GM12878 (cell line): ENCODE data around the gene SLC39A6. TPM values are rescaled to one million over a fixed set of nuclear protein-coding genes. Genes with fewer than 3 reads are reported as not detected.

ENCODE experiments used
- ATAC-seq: fragments of 200-7000 bp; cut with Tn5 transposase; 3 replicates; pipeline ENCODE4 v1.9.1; 2020; ENCODE audit warnings: mild to moderate bottlenecking, moderate library complexity
- BruUV-seq: library from RNA; stranded (reverse); fragments of 400-500 nt; replicated peaks from 2 replicates; lab custom pipeline; 2021; lab: Mats Ljungman, UMichigan
- CTCF ChIA-PET: fragments of 300-600 bp; sonication (Branson Sonifier 250); formaldehyde crosslinking; extraction: SDS; loops from one replicate; lab custom pipeline; 2021; ENCODE audit warnings: inconsistent platforms; lab: Yijun Ruan, JAX
- POLR2A ChIA-PET: fragments of 350-600 bp; formaldehyde crosslinking; extraction: SDS; loops from one replicate; lab custom pipeline; 2021; ENCODE audit warnings: inconsistent platforms; lab: Charles Lee
- RAD21 ChIA-PET: fragments of 300-600 bp; sonication (Branson Sonifier 250); formaldehyde crosslinking; loops from one replicate; lab custom pipeline; 2023; ENCODE audit warnings: antibody characterized with exemption; ENCODE audit not compliant: unreplicated experiment; lab: Charles Lee
- SMC1A ChIA-PET: fragments of 300-600 bp; sonication (Branson Sonifier 250); formaldehyde crosslinking; loops from one replicate; lab custom pipeline; 2023; ENCODE audit not compliant: unreplicated experiment, uncharacterized antibody; lab: Charles Lee
- DNase-seq: peaks from one replicate; pipeline ENCODE4 v3.0.0-alpha.2; 2011; ENCODE audit warnings: low read depth, low spot score
- FAIRE-seq: peaks from 3 replicates; lab custom pipeline; 2011; peaks lifted over from hg19 to GRCh38; lab: Jason Lieb, UNC
- H2AFZ ChIP-seq: 2 replicates; pipeline ENCODE4 v1.6.0; 2011; ENCODE audit warnings: low read depth, low read length, control low read depth; ENCODE audit not compliant: control insufficient read depth
- H3K27ac ChIP-seq: 2 replicates; pipeline ENCODE4 v1.5.1; 2011; ENCODE audit warnings: control low read depth; ENCODE audit not compliant: control insufficient read depth, insufficient read depth
- H3K27me3 ChIP-seq, 2 experiments: replicated peaks in 1 of 2; 2 replicates each; pipeline versions ENCODE4 v1.6.0 to v1.6.1; 2011; ENCODE audit warnings: low read length in 1 of 2; ENCODE audit not compliant: control insufficient read depth in 2 of 2, insufficient read depth in 2 of 2
- H3K36me3 ChIP-seq, 2 experiments: 2 replicates each; pipeline ENCODE4 v1.5.1; 2011; ENCODE audit warnings: low read length in 1 of 2; ENCODE audit not compliant: control insufficient read depth in 2 of 2, insufficient read depth in 2 of 2
- H3K4me1 ChIP-seq: 2 replicates; pipeline ENCODE4 v1.6.1; 2011; ENCODE audit warnings: mild to moderate bottlenecking, low read length, moderate library complexity, mixed read lengths; ENCODE audit not compliant: control insufficient read depth, insufficient read depth
- H3K4me2 ChIP-seq: 2 replicates; pipeline ENCODE4 v1.6.0; 2011; ENCODE audit warnings: control low read depth; ENCODE audit not compliant: control insufficient read depth, insufficient read depth
- H3K4me3 ChIP-seq: fragments of 200-600 bp; sonication (generic); 2 replicates; pipeline ENCODE4 v1.5.1; 2016
- H3K79me2 ChIP-seq: 2 replicates; pipeline ENCODE4 v1.6.0; 2011; ENCODE audit warnings: low read length; ENCODE audit not compliant: control insufficient read depth, insufficient read depth
- H3K9ac ChIP-seq: 2 replicates; pipeline ENCODE4 v1.8.0; 2011; ENCODE audit warnings: low read length, control low read depth, mixed read lengths; ENCODE audit not compliant: control insufficient read depth, insufficient read depth
- H3K9me3 ChIP-seq: replicated peaks from 3 replicates; pipeline ENCODE4 v1.5.1; 2011; ENCODE audit warnings: mild to moderate bottlenecking, low read length; ENCODE audit not compliant: control insufficient read depth, insufficient read depth
- H4K20me1 ChIP-seq: 2 replicates; pipeline ENCODE4 v1.6.0; 2011; ENCODE audit not compliant: control insufficient read depth, insufficient read depth
- CEBPB ChIP-seq, 2 experiments: fragments of 150-350 bp in 1 of 2; IDR thresholded peaks; 2 replicates each; pipeline ENCODE4 v1.6.1; 2012 to 2014; ENCODE audit warnings: low read depth in 2 of 2, low read length in 2 of 2, borderline replicate concordance in 1 of 2, inconsistent platforms in 1 of 2
- CREM ChIP-seq: IDR thresholded peaks from 2 replicates; pipeline ENCODE4 v1.6.1; 2014; ENCODE audit warnings: antibody characterized with exemption, low read depth
- FOS ChIP-seq: IDR thresholded peaks from 3 replicates; pipeline ENCODE4 v1.6.1; 2011; ENCODE audit warnings: borderline replicate concordance; ENCODE audit not compliant: insufficient read length; ENCODE audit errors: extremely low read depth
- HCFC1 ChIP-seq: fragments of 150-350 bp; IDR thresholded peaks from 2 replicates; pipeline ENCODE4 v1.6.1; 2014; ENCODE audit warnings: low read length
- MXI1 ChIP-seq: fragments of 150-350 bp; IDR thresholded peaks from 2 replicates; pipeline ENCODE4 v1.6.1; 2011; ENCODE audit warnings: low read depth, mild to moderate bottlenecking, inconsistent platforms, low read length, improper control_type of control experiment
- MYB ChIP-seq: fragments of 150-350 bp; IDR thresholded peaks from 2 replicates; pipeline ENCODE4 v1.6.1; 2014; ENCODE audit warnings: mild to moderate bottlenecking, low read depth, low read length, borderline replicate concordance
- NFXL1 ChIP-seq: fragments of 450-650 bp; IDR thresholded peaks from 2 replicates; pipeline ENCODE4 v1.6.1; 2017; ENCODE audit warnings: antibody characterized with exemption, mild to moderate bottlenecking, borderline replicate concordance
- POLR2AphosphoS5 ChIP-seq: IDR thresholded peaks from 2 replicates; pipeline ENCODE4 v1.6.1; 2011; ENCODE audit warnings: mild to moderate bottlenecking, low read length, inconsistent platforms
- RB1 ChIP-seq: fragments of 450-650 bp; formaldehyde crosslinking; IDR thresholded peaks from 2 replicates; pipeline ENCODE4 v1.6.1; 2017; ENCODE audit warnings: mild to moderate bottlenecking, borderline replicate concordance
- RCOR1 ChIP-seq: conservative IDR thresholded peaks from 2 replicates; pipeline ENCODE4 v1.6.1; 2012; ENCODE audit warnings: low read depth, low read length, improper control_type of control experiment
- STAT3 ChIP-seq: IDR thresholded peaks from 2 replicates; pipeline ENCODE4 v1.6.1; 2011; ENCODE audit warnings: low read depth, low read length, improper control_type of control experiment
- TCF12 ChIP-seq: IDR thresholded peaks from 2 replicates; pipeline ENCODE4 v1.6.1; 2011; ENCODE audit warnings: low read depth, mild to moderate bottlenecking, low read length
- ZBED1 ChIP-seq: IDR thresholded peaks from 2 replicates; pipeline ENCODE4 v1.6.1; 2016; ENCODE audit warnings: borderline replicate concordance
- ZNF24 ChIP-seq: fragments of 450-650 bp; IDR thresholded peaks from 2 replicates; pipeline ENCODE4 v1.6.1; 2017; ENCODE audit warnings: antibody characterized with exemption, mild to moderate bottlenecking
- ZSCAN29 ChIP-seq: fragments of 450-650 bp; IDR thresholded peaks from 2 replicates; pipeline ENCODE4 v1.6.1; 2017; ENCODE audit warnings: mild to moderate bottlenecking, moderate library complexity
- ZZZ3 ChIP-seq: IDR thresholded peaks from 2 replicates; pipeline ENCODE4 v1.6.1; 2011; ENCODE audit warnings: low read depth; ENCODE audit not compliant: control insufficient read depth, insufficient read length
- WGBS: methylation state at CpG from one replicate; pipeline ENCODE4 v1.1.6; 2016; ENCODE audit warnings: low lambda C conversion rate; ENCODE audit not compliant: insufficient replicate concordance, insufficient coverage; ENCODE audit errors: missing lambda C conversion rate; 5-methylcytosine and 5-hydroxymethylcytosine counted together
- in situ Hi-C: fragments of 300-500 bp; cut with MboI; formaldehyde crosslinking; loops from 9 replicates; pipeline ENCODE4 v1.14.3; 2018; ENCODE audit warnings: mixed read lengths
- intact Hi-C: fragments of 100-400 bp; cut with micrococcal nuclease; formaldehyde crosslinking; loops from one replicate; pipeline ENCODE4 v1.14.2; 2022; ENCODE audit not compliant: unreplicated experiment
- polyA plus RNA-seq, 11 experiments: library from polyadenylated mRNA; depleted of rRNA in 4 of 11; unstranded in 6 of 11; stranded (reverse) in 5 of 11; fragments of >200 nt; fragmentation: Nextera tagmentation in 4 of 11; fragmentation: Illumina TruSeq in 1 of 11; extraction: Ambion mirVana in 4 of 11; extraction: Trizol in 1 of 11; gene quantifications; 1 replicate in 1 of 11; 2 replicates in 10 of 11; pipeline versions ENCODE4 v1.2.1 to v1.2.3, GENCODE V29; 2011 to 2016; ENCODE audit warnings: inconsistent platforms in 2 of 11, missing spikeins in 2 of 11, low read depth in 1 of 11
- total RNA-seq, 4 experiments: library from RNA; depleted of rRNA in 3 of 4; stranded (reverse); fragments of >200 nt in 3 of 4; fragmentation: Illumina TruSeq in 1 of 4; extraction: Trizol in 1 of 4; gene quantifications; 2 replicates each; pipeline versions ENCODE4 v1.2.1 to v1.2.3, GENCODE V29; 2013 to 2021
- TF ChIP-seq, protein P1 (sequence below): IDR thresholded peaks from 2 replicates; pipeline ENCODE4 v1.6.1; 2012; ENCODE audit warnings: low read depth, low read length, improper control_type of control experiment

The SLC39A6 gene
- total and polyA plus RNA-seq, 10 of the 15 experiments (the other 5 are each of a cell fraction or from before 2014, with no cell fraction given), result 12.4 to 65.9 (median 41.3) TPM

DNA sequence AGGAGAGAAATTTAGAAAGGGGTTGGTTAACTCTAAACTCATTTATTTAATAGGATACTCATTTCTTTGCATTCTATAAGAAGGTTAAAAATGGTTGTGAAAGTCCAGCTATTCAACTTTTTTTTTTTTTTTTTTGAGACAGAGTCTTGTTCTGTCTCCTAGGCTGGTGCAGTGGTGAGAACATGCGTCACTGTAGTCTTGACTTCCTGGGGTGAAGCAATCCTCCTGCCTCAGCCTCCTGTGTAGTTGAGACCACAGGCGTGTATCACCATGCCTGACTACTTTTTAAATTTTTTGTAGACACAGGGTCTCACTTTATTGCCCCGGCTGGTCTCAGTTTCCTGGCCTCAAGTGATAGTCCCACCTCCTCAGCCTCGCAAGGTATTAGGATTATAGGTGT lies 12.4 kb upstream of the SLC39A6 start (continued):
- TF ChIP-seq HCFC1 (no peak), CEBPB (IDR thresholded peaks at IDR 0.05; ENCODE audit: borderline replicate concordance in 1 of 2, low read depth in 2 of 2, low read length in 2 of 2) (no peak), ZBED1 (no peak), STAT3 (no peak)

DNA sequence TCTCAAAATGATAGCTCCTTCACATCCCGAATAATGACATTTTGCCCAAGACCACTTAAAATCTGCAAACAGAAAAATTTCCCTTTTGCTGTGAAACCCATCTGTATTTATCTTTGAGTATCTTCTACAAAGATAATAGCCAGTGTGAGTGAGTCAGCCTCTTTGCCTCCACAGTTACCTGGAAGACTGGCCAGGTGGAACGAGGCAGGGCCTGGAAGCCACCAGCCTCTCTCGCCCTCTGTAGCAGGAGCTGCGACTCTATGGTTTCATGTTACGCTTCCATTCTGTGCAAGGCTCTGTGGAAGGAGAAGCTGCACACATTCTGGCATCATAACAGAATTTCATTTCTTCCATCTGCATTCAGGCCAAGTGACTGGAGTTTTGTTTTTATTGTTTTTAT lies 10.1 kb upstream of the SLC39A6 start:
- Histone ChIP-seq H3K9ac (no peak overlapping the region), H3K4me1 (no peaks in the 10 kb centered on the region), H3K79me2 (peaks cover 9% of the 10 kb centered on the region), H3K9me3 (no peaks in the 10 kb centered on the region), H4K20me1 (no peaks in the 10 kb centered on the region), H3K4me3 (no peak overlapping the region), H3K27me3 (no peaks in the 10 kb centered on the region), H2AFZ (no peak overlapping the region), H3K27ac (no peak overlapping the region), H3K4me2 (no peak overlapping the region), H3K36me3 (peaks cover 2 to 11% of the 10 kb centered on the region in 2 experiments; a peak in 3 of 4 replicates)
- TF ChIP-seq CEBPB (IDR thresholded peaks at IDR 0.05; ENCODE audit: borderline replicate concordance in 1 of 2, low read depth in 2 of 2, low read length in 2 of 2) (no peak), TCF12 (no peak), ZNF24 (no peak), ZSCAN29 (no peak), RCOR1 (no peak), CREM (no peak), RB1 (no peak), FOS (no peak), POLR2AphosphoS5 (no peak), MXI1 (no peak), ZZZ3 (no peak), NFXL1 (no peak), MYB (no peak)
- TF ChIP-seq, protein P1, sequence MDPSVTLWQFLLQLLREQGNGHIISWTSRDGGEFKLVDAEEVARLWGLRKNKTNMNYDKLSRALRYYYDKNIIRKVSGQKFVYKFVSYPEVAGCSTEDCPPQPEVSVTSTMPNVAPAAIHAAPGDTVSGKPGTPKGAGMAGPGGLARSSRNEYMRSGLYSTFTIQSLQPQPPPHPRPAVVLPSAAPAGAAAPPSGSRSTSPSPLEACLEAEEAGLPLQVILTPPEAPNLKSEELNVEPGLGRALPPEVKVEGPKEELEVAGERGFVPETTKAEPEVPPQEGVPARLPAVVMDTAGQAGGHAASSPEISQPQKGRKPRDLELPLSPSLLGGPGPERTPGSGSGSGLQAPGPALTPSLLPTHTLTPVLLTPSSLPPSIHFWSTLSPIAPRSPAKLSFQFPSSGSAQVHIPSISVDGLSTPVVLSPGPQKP, result no peak
- no peak for ATAC-seq
- CTCF ChIA-PET, result no interaction called here
- RAD21 ChIA-PET, result no interaction called here
- no peak for DNase-seq
- peak; percentile 61 for FAIRE-seq
- WGBS, result 98% methylated on average over 5 of the region's 5 CpGs
- SMC1A ChIA-PET, result interaction anchor here (1.0 to 2.6 kb wide), 7 partner anchors 8 to 146 kb away, joined by 3 to 12 read pairs (median 4); no protein-coding TSS in a partner anchor
- no TSS peak for BruUV-seq
- intact Hi-C loops, result no loop called here
- in situ Hi-C loops, result no loop called here
- POLR2A ChIA-PET, result no interaction called here
